ENCODE data around the gene SCO2.

DNA sequence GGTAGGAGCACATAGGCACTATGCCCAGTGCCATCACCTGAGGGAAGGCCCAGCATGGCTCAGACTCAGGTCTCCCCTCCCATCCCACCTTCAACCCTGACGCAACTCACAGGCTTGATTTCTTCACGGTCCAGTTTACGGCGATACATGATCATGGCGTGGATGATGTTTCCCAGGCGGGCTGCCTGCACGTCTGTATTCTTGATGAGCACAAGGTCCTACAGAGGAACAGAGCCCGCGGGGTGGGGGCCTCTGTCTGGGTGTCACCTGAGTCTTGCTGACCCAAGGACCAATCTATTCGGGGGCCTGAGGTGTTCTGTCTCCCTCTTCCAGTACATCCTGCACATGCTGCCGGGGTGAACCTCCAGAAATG, 49.0 kb upstream of the SCO2 start:
- TF ChIP-seq, protein P1, sequence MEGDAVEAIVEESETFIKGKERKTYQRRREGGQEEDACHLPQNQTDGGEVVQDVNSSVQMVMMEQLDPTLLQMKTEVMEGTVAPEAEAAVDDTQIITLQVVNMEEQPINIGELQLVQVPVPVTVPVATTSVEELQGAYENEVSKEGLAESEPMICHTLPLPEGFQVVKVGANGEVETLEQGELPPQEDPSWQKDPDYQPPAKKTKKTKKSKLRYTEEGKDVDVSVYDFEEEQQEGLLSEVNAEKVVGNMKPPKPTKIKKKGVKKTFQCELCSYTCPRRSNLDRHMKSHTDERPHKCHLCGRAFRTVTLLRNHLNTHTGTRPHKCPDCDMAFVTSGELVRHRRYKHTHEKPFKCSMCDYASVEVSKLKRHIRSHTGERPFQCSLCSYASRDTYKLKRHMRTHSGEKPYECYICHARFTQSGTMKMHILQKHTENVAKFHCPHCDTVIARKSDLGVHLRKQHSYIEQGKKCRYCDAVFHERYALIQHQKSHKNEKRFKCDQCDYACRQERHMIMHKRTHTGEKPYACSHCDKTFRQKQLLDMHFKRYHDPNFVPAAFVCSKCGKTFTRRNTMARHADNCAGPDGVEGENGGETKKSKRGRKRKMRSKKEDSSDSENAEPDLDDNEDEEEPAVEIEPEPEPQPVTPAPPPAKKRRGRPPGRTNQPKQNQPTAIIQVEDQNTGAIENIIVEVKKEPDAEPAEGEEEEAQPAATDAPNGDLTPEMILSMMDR (IDR thresholded peaks at IDR 0.05; ENCODE audit: low read length), result no peak
- no peak for TF ChIP-seq EZH2 (IDR thresholded peaks at IDR 0.05; ENCODE audit: borderline replicate concordance, low read length)

Data from OCI-LY1 (cell line).